Breast epithelium (tissue), 3 donors: ENCODE data around the gene MDFI.

ENCODE experiments used
- CTCF ChIP-seq, 3 donors: fragments of 450-650 bp; IDR thresholded peaks; one replicate each; pipeline ENCODE4 v1.5.1; 2016 to 2017; ENCODE audit warnings: antibody characterized with exemption in 3 of 3, mild to moderate bottlenecking in 3 of 3, moderate library complexity in 3 of 3
- POLR2A ChIP-seq: fragments of 450-650 bp; IDR thresholded peaks from one replicate; pipeline ENCODE4 v1.6.1; 2016; ENCODE audit warnings: antibody characterized with exemption, mild to moderate bottlenecking, moderate library complexity
- POLR2AphosphoS5 ChIP-seq, 3 donors: sonication (generic); formaldehyde crosslinking; IDR thresholded peaks; one replicate each; pipeline ENCODE4 v1.6.1; 2017; ENCODE audit warnings: antibody characterized with exemption in 3 of 3

GRCh38 chr6:41629128-41629527 is 9.1 kb upstream of the MDFI start:
- TF ChIP-seq POLR2AphosphoS5 (IDR thresholded peaks at IDR 0.05), result no peak
- no peak for TF ChIP-seq CTCF (IDR thresholded peaks at IDR 0.05)
- TF ChIP-seq POLR2A, result no peak
